Esophagus squamous epithelium (tissue), 4 donors: ENCODE results near the gene NCKIPSD.

ENCODE experiments used
- CTCF ChIP-seq, 6 experiments: fragments of 450-650 bp in 4 of 6; fragments of 200-600 bp in 2 of 6; sonication (generic) in 2 of 6; IDR thresholded peaks; one replicate each; pipeline ENCODE4 v1.5.1; 2016 to 2019; ENCODE audit warnings: antibody characterized with exemption in 6 of 6, mild to moderate bottlenecking in 4 of 6, moderate library complexity in 4 of 6
- POLR2A ChIP-seq, 4 donors: fragments of 450-650 bp; IDR thresholded peaks; one replicate each; pipeline ENCODE4 v1.6.1; 2017; ENCODE audit warnings: antibody characterized with exemption in 4 of 4, mild to moderate bottlenecking in 4 of 4, moderate library complexity in 3 of 4

- no peak for TF ChIP-seq CTCF (IDR thresholded peaks at IDR 0.05)
- TF ChIP-seq POLR2A (IDR thresholded peaks at IDR 0.05) = no peak
These were observed 2.5 kb upstream of the NCKIPSD start for GRCh38 chr3:48688032-48688736.
